RWPE1 (cell line): ENCODE results near the gene CHCHD6.

Source experiments
- CTCF ChIA-PET: fragments of 350-600 bp; sonication (Branson Sonifier 250); formaldehyde crosslinking; extraction: SDS; loops from one replicate; lab custom pipeline; 2021; lab: Yijun Ruan, JAX
- POLR2A ChIA-PET: fragments of 400-600 bp; formaldehyde crosslinking; extraction: SDS; loops from one replicate; lab custom pipeline; 2020; ENCODE audit warnings: antibody characterized with exemption; ENCODE audit not compliant: low non-redundant PET; lab: Yijun Ruan, JAX
- DNase-seq: peaks from one replicate; pipeline ENCODE4 v3.0.0; 2012; ENCODE audit warnings: low spot score
- H3K27ac ChIP-seq: fragments of 450-650 bp; 2 replicates; pipeline ENCODE4 v1.5.1; 2017
- TF ChIP-seq, protein P1 (sequence below): fragments of 450-650 bp; conservative IDR thresholded peaks from 2 replicates; pipeline ENCODE4 v1.5.1; 2017; ENCODE audit warnings: low read depth, mild to moderate bottlenecking

CHCHD6 gene

GRCh38 chr3:126970921-126971320 is 266.9 kb downstream of the CHCHD6 start:
- no peak overlapping the region for H3K27ac ChIP-seq
- ChIA-PET CTCF (interaction anchor here (0.8 to 1.7 kb wide), 2 partner anchors 10 to 11 kb away, joined by 4 to 6 read pairs; no protein-coding TSS in a partner anchor), POLR2A (no interaction called here)
- DNase-seq = no peak
- TF ChIP-seq, protein P1, sequence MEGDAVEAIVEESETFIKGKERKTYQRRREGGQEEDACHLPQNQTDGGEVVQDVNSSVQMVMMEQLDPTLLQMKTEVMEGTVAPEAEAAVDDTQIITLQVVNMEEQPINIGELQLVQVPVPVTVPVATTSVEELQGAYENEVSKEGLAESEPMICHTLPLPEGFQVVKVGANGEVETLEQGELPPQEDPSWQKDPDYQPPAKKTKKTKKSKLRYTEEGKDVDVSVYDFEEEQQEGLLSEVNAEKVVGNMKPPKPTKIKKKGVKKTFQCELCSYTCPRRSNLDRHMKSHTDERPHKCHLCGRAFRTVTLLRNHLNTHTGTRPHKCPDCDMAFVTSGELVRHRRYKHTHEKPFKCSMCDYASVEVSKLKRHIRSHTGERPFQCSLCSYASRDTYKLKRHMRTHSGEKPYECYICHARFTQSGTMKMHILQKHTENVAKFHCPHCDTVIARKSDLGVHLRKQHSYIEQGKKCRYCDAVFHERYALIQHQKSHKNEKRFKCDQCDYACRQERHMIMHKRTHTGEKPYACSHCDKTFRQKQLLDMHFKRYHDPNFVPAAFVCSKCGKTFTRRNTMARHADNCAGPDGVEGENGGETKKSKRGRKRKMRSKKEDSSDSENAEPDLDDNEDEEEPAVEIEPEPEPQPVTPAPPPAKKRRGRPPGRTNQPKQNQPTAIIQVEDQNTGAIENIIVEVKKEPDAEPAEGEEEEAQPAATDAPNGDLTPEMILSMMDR = no peak

GRCh38 chr3:126971891-126972351 is 267.9 kb downstream of the CHCHD6 start:
- H3K27ac ChIP-seq = no peak overlapping the region

DNA sequence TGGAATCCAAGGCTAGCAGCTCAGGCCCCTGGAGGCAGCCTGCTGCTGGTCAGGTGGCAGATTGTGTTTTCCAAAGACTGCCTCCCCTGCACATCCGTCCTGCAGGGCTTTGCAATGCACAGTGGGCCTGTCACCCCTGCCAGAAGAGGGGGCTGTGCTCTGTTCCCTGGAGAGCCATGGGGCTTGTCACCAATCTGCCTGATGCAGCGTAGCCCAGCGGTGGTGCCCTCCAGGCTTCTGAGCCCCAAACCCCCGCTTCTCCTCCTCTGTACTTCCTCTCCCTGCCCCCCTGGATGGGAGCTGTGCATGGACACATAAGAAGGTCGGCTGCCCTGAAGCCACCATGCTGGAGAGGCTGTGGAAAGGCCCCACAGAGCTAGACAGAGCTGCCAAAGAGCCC is 268.8 kb downstream of the CHCHD6 start:
- no peak overlapping the region for H3K27ac ChIP-seq
- TF ChIP-seq, protein P1 = no peak
- CTCF ChIA-PET = interaction anchor here (0.6 to 1.5 kb wide), 4 partner anchors 9 to 474 kb away, joined by 3 to 8 read pairs (median 4); no protein-coding TSS in a partner anchor
- POLR2A ChIA-PET = no interaction called here
- no peak for DNase-seq

More at GRCh38 chr3:126971891-126972351, 267.9 kb downstream of the CHCHD6 start:
- ChIA-PET CTCF (interaction anchor here (0.6 to 1.5 kb wide), 5 partner anchors 10 to 442 kb away, joined by 3 to 4 read pairs (median 3); no protein-coding TSS in a partner anchor), POLR2A (no interaction called here)
- DNase-seq = no peak
- TF ChIP-seq, protein P1 = no peak

DNA sequence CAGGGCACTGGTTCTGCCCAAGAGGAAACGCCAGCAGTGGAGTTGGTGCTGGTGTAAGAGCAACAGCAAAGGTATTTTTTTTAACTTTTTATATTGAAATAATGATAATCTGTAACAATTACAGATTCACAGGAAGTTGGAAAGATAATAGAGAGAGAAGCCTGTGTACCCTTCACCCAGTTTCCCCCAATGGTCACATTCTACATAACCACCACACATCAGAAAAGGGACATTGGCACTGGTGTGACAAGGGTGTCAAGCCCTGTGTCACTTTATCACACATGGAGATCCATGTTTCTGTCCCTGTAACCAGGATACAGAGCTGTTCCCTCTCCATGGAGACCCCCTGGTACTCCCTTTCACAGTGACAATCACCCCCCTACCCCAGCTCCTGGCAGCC is 269.8 kb downstream of the CHCHD6 start:
- H3K27ac ChIP-seq = no peak overlapping the region
- TF ChIP-seq, protein P1 = no peak
- ChIA-PET CTCF (interaction anchor here (0.8 kb wide), 1 partner anchor 601 kb away, joined by 3 read pairs; no protein-coding TSS in a partner anchor), POLR2A (no interaction called here)
- DNase-seq = no peak

DNA sequence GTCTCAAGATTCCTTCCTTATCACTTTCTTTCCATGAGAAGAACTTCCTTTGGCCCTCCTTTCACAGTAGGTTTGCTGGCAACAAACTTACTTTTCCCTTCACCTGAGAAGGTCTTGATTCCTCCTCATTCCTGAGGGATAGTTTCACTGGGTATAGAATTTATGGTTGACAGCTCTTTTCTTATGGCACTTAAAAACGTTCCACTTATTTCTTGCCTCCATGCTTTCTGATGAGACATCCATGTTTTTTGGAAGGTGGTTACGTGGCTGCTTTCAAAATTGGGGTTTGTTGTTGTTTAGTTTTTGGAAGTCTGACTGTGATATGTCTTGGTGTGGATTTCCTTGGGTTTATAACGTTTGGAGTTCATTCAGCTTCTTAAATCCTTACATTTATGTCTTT is 270.7 kb downstream of the CHCHD6 start:
- DNase-seq = no peak
- TF ChIP-seq, protein P1 = no peak
- H3K27ac ChIP-seq = no peak overlapping the region
- ChIA-PET CTCF (no interaction called here), POLR2A (no interaction called here)

DNA sequence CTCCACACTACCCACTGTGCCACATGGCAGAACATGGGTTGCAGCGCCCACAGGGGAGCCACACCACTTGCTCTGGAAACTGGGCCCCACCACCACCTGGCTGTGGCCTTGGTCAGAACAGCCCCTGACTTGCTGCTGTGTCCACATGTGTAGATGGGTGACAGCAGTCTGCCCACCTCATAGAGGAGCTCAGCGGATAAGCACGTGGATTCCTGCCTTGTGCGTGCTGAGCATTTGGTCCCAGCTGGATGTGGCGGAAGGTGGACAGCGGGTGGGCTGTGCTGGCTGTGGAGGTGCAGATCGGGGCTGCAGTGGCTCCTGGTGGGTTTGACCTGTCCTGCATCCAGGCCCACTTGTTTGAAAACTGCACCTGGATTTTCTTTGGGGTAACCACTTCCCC is 272.9 kb downstream of the CHCHD6 start:
- DNase-seq = no peak
- H3K27ac ChIP-seq = no peak overlapping the region
- CTCF ChIA-PET = interaction anchor here (1.8 kb wide), 1 partner anchor 224 kb away, joined by 6 read pairs; no protein-coding TSS in a partner anchor
- POLR2A ChIA-PET = no interaction called here
- TF ChIP-seq, protein P1 = no peak
